Measurements from ENCODE around the gene UQCRC1.

UQCRC1 gene

DNA sequence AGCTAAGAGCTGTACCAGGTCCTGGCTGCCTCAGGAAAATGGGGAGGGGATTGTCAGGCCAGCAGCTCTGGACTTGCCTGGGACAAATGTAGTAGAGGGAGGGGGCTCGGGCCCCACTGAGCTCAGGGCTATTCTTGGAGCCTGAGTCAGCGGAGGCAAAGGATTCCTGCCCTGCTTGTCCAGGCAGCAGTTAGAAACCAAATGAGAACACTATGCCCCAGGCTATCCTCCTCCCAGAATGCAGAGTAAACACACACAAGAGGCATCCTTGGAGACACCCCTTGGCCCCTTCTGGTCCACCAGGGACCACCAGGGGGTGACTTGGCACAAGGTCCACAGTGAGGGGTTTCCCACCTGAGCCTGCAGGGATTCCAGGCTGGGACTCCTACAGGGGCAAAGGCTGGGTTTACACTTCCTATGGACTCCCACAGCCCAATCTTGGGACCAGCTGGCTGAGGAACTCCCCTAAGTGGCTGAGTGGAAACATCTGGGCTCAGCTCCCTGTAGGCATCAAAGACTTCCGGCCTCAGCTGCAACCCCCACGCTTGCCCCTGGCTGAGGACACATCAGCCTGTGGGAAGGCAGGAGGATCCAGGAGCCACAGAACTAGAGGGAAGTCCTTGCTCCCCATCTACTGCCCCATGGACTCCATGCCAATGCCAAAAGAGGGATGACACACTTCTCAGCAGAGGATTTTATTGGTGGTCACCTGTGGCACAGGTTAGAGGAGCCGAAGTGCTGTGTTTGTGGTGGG lies 10.9 kb downstream of the UQCRC1 start:
- DNase-seq: no peak

- DNase-seq: no peak
Observed at GRCh38 chr3:48597408-48597800, 12.0 kb downstream of the UQCRC1 start.

GRCh38 chr3:48596676-48597407 lies 12.6 kb downstream of the UQCRC1 start:
- DNase-seq: no peak

- DNase-seq: no peak
Observed at GRCh38 chr3:48596157-48596556, 13.3 kb downstream of the UQCRC1 start.

DNA sequence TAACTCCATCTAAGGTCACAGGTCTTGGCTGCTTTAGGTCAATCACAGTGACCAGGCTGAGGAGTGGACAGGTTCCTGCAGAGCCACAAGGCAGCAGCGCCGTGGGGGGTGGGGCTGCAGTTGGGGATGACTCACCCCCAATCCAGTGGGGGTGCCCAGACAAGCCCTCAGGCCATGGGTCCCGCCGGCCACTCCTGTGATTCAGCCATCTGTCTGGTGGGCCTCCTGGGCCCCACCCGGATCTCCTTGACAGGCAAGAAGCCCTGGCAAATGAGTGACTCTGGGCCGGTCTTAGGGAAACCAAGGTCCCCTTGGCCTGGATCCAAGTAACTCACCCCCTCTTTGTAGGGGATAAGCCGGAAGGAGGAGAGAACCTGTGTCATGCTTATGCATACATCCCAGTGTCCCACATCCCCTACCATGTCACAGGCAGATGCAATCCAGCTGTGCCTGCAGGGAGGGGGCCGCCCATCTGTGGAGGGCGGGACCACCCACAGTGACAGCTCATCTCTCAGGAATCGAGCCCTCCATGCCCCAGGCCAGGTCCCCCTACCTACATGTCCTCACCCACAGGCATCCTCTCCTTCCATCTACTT lies 13.8 kb downstream of the UQCRC1 start:
- DNase-seq: no peak

- no peak for DNase-seq
Observed at GRCh38 chr3:48595075-48595525, 14.3 kb downstream of the UQCRC1 start, which contains the start of gene COL7A1. Gene COL7A1 (minus strand): TSS chr3:48595329. CDS start chr3:48595159, 170 bp downstream.

DNA sequence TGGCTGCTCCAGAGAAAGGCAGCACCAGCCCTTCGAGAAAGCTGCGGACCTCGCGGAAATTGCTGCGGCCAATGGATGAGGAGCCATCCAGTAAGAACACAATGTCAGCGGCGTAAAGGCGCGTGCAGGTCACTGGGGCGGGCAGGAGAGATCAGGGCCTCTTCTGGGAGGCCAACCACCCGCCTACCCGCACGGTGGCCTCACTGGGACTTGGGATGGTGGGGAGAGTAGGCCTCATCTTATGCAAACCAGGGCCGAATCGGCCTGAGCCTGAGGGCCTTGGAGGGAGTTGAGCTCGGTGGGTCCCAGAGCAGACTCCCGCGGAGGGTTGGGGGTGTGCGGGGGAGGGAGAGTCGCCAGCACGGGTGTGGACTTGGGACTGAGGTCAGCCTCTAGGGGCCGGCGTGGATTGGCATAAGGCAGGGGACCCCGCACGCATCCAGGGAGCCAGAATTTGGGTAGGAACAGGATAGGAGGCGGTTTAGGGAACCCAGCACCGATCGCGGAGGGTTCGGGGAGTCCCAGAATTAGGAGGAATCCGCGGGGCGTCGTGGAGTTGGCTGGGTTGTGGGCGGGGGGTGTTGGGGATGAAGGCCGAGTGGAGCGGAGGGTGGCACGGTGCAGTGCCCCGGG lies 14.9 kb downstream of the UQCRC1 start:
- DNase-seq: no peak

DNA sequence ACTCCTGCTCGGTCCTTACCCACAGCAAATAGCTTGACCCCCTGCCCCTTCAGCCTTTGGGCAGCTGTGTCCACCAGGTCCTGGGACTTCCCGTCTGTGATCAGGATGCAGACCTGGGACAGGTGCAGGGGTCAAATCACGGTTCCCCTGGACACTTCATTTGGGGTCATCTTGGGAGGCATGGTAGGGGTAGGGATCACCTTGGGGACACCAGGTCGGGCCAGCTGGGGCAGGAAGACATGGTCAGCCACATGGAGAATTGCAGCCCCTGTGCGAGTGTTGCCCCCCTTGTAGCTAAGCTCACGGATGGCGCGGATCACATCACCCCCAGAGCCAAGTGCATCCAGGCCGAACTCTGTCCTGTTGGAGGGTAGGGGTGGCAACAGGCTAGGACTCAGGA lies 16.1 kb downstream of the UQCRC1 start:
- no peak for DNase-seq

DNA sequence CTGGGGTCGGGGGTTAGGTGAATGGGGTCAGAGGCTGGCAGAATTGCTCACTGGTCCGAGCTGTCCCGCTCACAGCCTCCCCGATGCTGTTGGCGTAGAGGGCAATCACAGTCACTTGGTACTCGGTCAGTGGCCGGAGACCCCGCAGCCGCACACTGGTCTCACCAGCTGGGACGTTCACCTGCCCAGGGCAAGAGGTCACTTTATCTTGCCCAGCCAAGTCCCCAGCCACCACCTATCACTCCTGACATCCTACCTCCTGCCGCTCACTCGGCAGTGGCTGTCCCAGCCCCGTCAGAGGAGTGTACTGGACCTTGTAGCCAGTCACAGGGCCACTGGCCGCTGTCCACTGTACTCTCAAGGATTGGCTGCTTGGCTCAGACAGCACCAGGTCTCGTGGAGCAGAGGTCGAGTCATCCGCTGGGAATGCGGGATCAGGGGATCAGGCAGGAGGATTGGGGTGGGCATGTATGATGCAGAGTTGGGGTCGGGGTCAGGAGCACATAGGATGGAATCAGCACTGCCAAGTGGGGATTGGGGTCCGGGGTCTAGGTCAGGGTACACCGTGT lies 16.8 kb downstream of the UQCRC1 start:
- DNase-seq: no peak

GRCh38 chr3:48591886-48592518 lies 17.4 kb downstream of the UQCRC1 start:
- DNase-seq: no peak

GRCh38 chr3:48591436-48591835 lies 18.0 kb downstream of the UQCRC1 start:
- no peak for DNase-seq

GRCh38 chr3:48588230-48588629 lies 21.2 kb downstream of the UQCRC1 start:
- no peak for DNase-seq

GRCh38 chr3:48587686-48588085 lies 21.8 kb downstream of the UQCRC1 start:
- DNase-seq: no peak

GRCh38 chr3:48585411-48585810 lies 24.0 kb downstream of the UQCRC1 start:
- DNase-seq: no peak

DNA sequence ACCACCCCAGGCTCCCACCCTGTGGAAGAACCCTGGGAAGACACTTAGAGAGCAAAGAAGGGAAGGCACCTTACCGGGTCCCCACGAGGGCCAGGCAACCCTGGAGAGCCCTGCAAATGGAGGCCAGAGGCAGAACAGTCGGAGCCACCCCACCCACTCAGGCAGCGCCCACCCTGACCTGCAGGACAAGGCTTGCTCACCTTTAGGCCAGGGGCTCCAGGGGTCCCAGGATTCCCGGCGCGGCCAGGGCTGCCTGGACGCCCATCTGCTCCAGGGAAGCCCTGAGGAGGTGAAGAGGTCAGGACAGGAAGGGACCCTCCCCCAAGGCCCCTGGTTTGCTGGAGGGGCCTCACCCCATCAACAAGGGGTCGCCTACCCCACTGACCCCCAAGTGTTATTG lies 24.6 kb downstream of the UQCRC1 start:
- DNase-seq: no peak

GRCh38 chr3:48581621-48582481 lies 27.6 kb downstream of the UQCRC1 start:
- DNase-seq: no peak

DNA sequence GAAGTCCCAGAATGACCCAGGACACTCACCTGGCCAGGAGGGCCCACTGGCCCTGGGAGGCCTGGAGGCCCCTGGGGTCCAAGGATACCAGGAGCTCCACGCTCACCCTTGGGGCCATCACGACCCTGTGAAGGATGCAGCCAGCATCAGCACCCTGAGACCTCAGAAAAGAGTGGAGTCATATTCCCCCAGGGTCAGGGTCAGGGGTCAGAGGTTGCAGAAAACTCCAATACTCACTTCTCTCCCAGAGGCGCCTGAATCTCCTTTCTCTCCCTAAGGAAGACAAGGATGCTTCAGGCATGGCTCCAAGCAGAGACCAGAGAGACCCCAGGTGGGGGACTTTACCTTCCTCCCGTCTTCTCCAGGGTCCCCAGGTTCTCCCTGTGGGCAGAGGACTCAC lies 32.8 kb downstream of the UQCRC1 start:
- no peak for DNase-seq

- no peak for DNase-seq
Observed at GRCh38 chr3:48575366-48575765, 34.1 kb downstream of the UQCRC1 start.

GRCh38 chr3:48573973-48574585 lies 35.4 kb downstream of the UQCRC1 start:
- DNase-seq: no peak

DNA sequence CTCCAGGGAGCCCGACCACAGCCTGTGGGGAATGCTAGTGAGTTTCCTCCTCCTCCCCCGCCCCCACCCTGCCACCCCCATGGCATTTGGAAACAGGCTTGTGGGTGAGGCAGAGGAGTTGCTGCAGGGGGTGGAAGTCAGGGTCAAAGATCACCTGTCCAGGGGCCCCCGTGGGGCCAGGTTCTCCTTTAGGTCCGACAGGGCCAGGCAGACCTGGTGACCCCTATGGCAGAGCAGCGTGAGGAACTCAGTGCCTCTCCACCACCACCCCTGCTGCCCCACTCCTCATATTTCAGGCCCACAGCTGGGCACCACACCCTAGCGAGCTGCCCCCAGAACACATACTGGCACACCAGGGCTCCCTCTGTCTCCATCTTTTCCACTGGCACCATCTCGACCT lies 36.9 kb downstream of the UQCRC1 start:
- no peak for DNase-seq

GRCh38 chr3:48571938-48572337 lies 37.5 kb downstream of the UQCRC1 start:
- no peak for DNase-seq
